Loucy (cell line): ENCODE data around the gene PLXNA4.

Experiments used
- H2AFZ ChIP-seq: fragments of 200-600 bp; sonication (generic); 2 replicates; pipeline ENCODE4 v1.6.0; 2016; ENCODE audit warnings: antibody characterized with exemption, mild to moderate bottlenecking, low read length, moderate library complexity
- H3F3A ChIP-seq: fragments of 200-600 bp; 2 replicates; pipeline ENCODE4 v1.6.0; 2016; ENCODE audit warnings: antibody characterized with exemption, low read depth, mild to moderate bottlenecking
- H3K27me3 ChIP-seq: fragments of 200-600 bp; sonication (generic); 2 replicates; pipeline ENCODE4 v1.6.1; 2014; ENCODE audit warnings: low read length, mild to moderate bottlenecking; ENCODE audit not compliant: insufficient read depth, poor library complexity, severe bottlenecking
- H3K36me3 ChIP-seq: fragments of 200-600 bp; sonication (generic); 2 replicates; pipeline ENCODE4 v1.6.1; 2016; ENCODE audit warnings: low read length; ENCODE audit not compliant: insufficient read depth
- H3K4me1 ChIP-seq: fragments of 200-600 bp; sonication (generic); 2 replicates; pipeline ENCODE4 v1.5.1; 2014; ENCODE audit warnings: low read length, mild to moderate bottlenecking; ENCODE audit not compliant: insufficient read depth, poor library complexity, severe bottlenecking
- H3K4me2 ChIP-seq: fragments of 200-600 bp; sonication (generic); 2 replicates; pipeline ENCODE4 v1.6.0; 2014; ENCODE audit warnings: antibody characterized with exemption, low read length, low read depth, mild to moderate bottlenecking; ENCODE audit not compliant: poor library complexity, severe bottlenecking
- H3K4me3 ChIP-seq: fragments of 200-600 bp; sonication (generic); 2 replicates; pipeline ENCODE4 v1.5.1; 2014; ENCODE audit warnings: low read length, mild to moderate bottlenecking, mixed read lengths; ENCODE audit not compliant: poor library complexity, severe bottlenecking
- H3K79me2 ChIP-seq: fragments of 200-600 bp; sonication (generic); 2 replicates; pipeline ENCODE4 v1.6.1; 2014; ENCODE audit warnings: low read length; ENCODE audit not compliant: insufficient read depth
- H3K9ac ChIP-seq: fragments of 200-600 bp; sonication (generic); 2 replicates; pipeline ENCODE4 v1.6.0; 2014; ENCODE audit warnings: mild to moderate bottlenecking, low read depth, low read length, moderate library complexity; ENCODE audit not compliant: poor library complexity, severe bottlenecking
- H3K9me2 ChIP-seq: fragments of 200-600 bp; sonication (generic); replicated peaks from 2 replicates; pipeline ENCODE4 v1.6.1; 2016; ENCODE audit warnings: low read depth, low read length, mixed read lengths
- H3K9me3 ChIP-seq: fragments of 200-600 bp; sonication (generic); 2 replicates; pipeline ENCODE4 v1.6.1; 2014; ENCODE audit warnings: mild to moderate bottlenecking, antibody characterized with exemption, low read length, low read depth; ENCODE audit not compliant: insufficient read depth
- H4K20me1 ChIP-seq: fragments of 200-600 bp; sonication (generic); 2 replicates; pipeline ENCODE4 v1.6.0; 2014; ENCODE audit warnings: antibody characterized with exemption, low read length, mild to moderate bottlenecking; ENCODE audit not compliant: insufficient read depth, poor library complexity, severe bottlenecking
- CTCF ChIP-seq: fragments of 200-600 bp; sonication (generic); conservative IDR thresholded peaks from 2 replicates; pipeline ENCODE4 v1.5.1; 2014; ENCODE audit warnings: mild to moderate bottlenecking, antibody characterized with exemption, low read length
- EZH2phosphoT487 ChIP-seq: fragments of 200-600 bp; IDR thresholded peaks from 2 replicates; pipeline ENCODE4 v1.6.1; 2018; ENCODE audit warnings: antibody characterized with exemption, mild to moderate bottlenecking, moderate library complexity, borderline replicate concordance

The PLXNA4 gene

GRCh38 chr7:132355048-132355447 lies 221.2 kb downstream of the PLXNA4 start:
- TF ChIP-seq EZH2phosphoT487: no peak
- no peak for TF ChIP-seq CTCF

GRCh38 chr7:132354527-132354926 lies 221.7 kb downstream of the PLXNA4 start:
- TF ChIP-seq CTCF (no peak), EZH2phosphoT487 (no peak)
- Histone ChIP-seq H3K9ac (no peak overlapping the region), H3K4me3 (no peak overlapping the region)

More at GRCh38 chr7:132355048-132355447, 221.2 kb downstream of the PLXNA4 start:
- H3K27me3 ChIP-seq: peaks cover 7% of the 10 kb centered on the region
- H3K9ac ChIP-seq: no peak overlapping the region
- no peaks in the 10 kb centered on the region for H3F3A ChIP-seq
- no peaks in the 10 kb centered on the region for H3K36me3 ChIP-seq
- H3K9me3 ChIP-seq: no peaks in the 10 kb centered on the region
- no peak overlapping the region for H3K4me2 ChIP-seq
- H3K4me1 ChIP-seq: no peaks in the 10 kb centered on the region
- no peaks in the 10 kb centered on the region for H3K9me2 ChIP-seq
- H3K4me3 ChIP-seq: no peak overlapping the region
- no peaks in the 10 kb centered on the region for H3K79me2 ChIP-seq
- H4K20me1 ChIP-seq: no peaks in the 10 kb centered on the region
- no peak overlapping the region for H2AFZ ChIP-seq

GRCh38 chr7:132353936-132354335 lies 222.3 kb downstream of the PLXNA4 start:
- H3K36me3 ChIP-seq: no peaks in the 10 kb centered on the region
- H4K20me1 ChIP-seq: no peaks in the 10 kb centered on the region
- H3K79me2 ChIP-seq: no peaks in the 10 kb centered on the region
- H3K9me3 ChIP-seq: no peaks in the 10 kb centered on the region
- no peak for TF ChIP-seq EZH2phosphoT487
- no peak for TF ChIP-seq CTCF
- no peak overlapping the region for H2AFZ ChIP-seq
- no peak overlapping the region for H3K4me3 ChIP-seq
- H3K9me2 ChIP-seq: no peaks in the 10 kb centered on the region
- no peak overlapping the region for H3K4me2 ChIP-seq
- no peaks in the 10 kb centered on the region for H3F3A ChIP-seq
- peaks cover 7% of the 10 kb centered on the region for H3K27me3 ChIP-seq
- H3K9ac ChIP-seq: no peak overlapping the region
- no peaks in the 10 kb centered on the region for H3K4me1 ChIP-seq

More at GRCh38 chr7:132354527-132354926, 221.7 kb downstream of the PLXNA4 start:
- Histone ChIP-seq H3K9me3 (no peaks in the 10 kb centered on the region), H3K4me2 (no peak overlapping the region), H3K36me3 (no peaks in the 10 kb centered on the region), H3F3A (no peaks in the 10 kb centered on the region), H3K9me2 (no peaks in the 10 kb centered on the region), H2AFZ (no peak overlapping the region), H4K20me1 (no peaks in the 10 kb centered on the region), H3K79me2 (no peaks in the 10 kb centered on the region), H3K27me3 (peaks cover 7% of the 10 kb centered on the region), H3K4me1 (no peaks in the 10 kb centered on the region)
